Stomach (tissue), 4 donors: ENCODE measurements around the gene PKD2L2.

Experiments
- CTCF ChIP-seq, 7 experiments: fragments of 450-650 bp in 4 of 7; fragments of 200-600 bp in 3 of 7; sonication (generic) in 3 of 7; IDR thresholded peaks; one replicate each; pipeline ENCODE4 v1.5.1; 2016 to 2019; ENCODE audit warnings: antibody characterized with exemption in 7 of 7, control low read depth in 2 of 7, mild to moderate bottlenecking in 1 of 7
- EP300 ChIP-seq: sonication (generic); formaldehyde crosslinking; IDR thresholded peaks from one replicate; pipeline ENCODE4 v1.6.1; 2017; ENCODE audit warnings: antibody characterized with exemption
- POLR2A ChIP-seq, 4 donors: fragments of 450-650 bp; IDR thresholded peaks; one replicate each; pipeline ENCODE4 v1.6.1; 2016; ENCODE audit warnings: antibody characterized with exemption in 4 of 4, control low read depth in 2 of 4, mild to moderate bottlenecking in 1 of 4, moderate library complexity in 1 of 4
- POLR2AphosphoS5 ChIP-seq, 3 donors: sonication (generic); formaldehyde crosslinking; IDR thresholded peaks; one replicate each; pipeline ENCODE4 v1.6.1; 2016; ENCODE audit warnings: antibody characterized with exemption in 3 of 3

DNA sequence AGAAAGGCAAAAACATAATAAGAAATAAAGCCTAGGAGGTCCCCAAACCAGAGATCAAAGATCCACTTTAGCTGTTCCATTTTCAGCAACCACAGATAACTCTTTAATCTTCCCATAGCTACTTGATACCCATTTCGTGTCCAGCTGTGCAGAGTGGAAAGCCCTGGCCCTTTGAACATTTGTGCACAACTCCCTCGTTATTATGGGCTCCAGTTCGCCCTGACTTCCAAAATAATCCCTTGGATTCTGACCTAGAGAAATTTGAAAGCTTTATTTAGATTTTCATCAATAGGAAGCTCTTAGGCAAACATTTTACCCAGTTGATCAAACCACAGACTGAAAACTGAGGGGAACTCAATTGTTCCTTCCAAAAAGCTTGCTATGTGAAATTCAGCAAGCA lies 16.8 kb upstream of the PKD2L2 start:
- TF ChIP-seq CTCF (IDR thresholded peaks at IDR 0.05) (no peak), POLR2A (IDR thresholded peaks at IDR 0.05) (no peak), POLR2AphosphoS5 (IDR thresholded peaks at IDR 0.05) (no peak), EP300 (no peak)
